ENCODE measurements around the gene NSD2.

GRCh38 chr4:2009651-2010233 lies 138.5 kb downstream of the NSD2 start:
- TF ChIP-seq CTCF (IDR thresholded peaks at IDR 0.05; ENCODE audit: poor library complexity), result peak; percentile 24
- no peak for TF ChIP-seq EZH2 (IDR thresholded peaks at IDR 0.05; ENCODE audit: borderline replicate concordance)
- no peak for TF ChIP-seq EZH2phosphoT487 (IDR thresholded peaks at IDR 0.05; ENCODE audit: low read depth, severe bottlenecking, unreplicated experiment)
